ENCODE data around the gene NLGN4Y.

DNA sequence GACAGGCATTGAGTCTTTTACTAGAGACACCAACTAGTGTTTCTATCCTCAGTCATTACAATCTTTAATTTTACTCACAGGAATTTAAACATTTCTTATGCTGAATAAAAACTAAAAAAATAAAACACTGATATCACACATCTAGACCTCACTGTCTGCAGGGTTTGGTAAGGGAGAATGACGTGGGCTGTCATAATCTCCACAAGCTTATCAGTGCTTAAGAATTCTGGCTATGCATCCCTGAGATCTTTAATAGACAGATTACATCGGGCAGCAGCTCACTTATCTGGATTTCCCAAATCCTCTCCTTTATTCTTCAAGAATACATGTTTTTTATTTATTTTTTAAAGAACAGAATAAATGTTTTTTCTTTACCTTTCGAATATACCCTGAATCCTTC is 313.1 kb downstream of the NLGN4Y start:
- TF ChIP-seq, protein P1, sequence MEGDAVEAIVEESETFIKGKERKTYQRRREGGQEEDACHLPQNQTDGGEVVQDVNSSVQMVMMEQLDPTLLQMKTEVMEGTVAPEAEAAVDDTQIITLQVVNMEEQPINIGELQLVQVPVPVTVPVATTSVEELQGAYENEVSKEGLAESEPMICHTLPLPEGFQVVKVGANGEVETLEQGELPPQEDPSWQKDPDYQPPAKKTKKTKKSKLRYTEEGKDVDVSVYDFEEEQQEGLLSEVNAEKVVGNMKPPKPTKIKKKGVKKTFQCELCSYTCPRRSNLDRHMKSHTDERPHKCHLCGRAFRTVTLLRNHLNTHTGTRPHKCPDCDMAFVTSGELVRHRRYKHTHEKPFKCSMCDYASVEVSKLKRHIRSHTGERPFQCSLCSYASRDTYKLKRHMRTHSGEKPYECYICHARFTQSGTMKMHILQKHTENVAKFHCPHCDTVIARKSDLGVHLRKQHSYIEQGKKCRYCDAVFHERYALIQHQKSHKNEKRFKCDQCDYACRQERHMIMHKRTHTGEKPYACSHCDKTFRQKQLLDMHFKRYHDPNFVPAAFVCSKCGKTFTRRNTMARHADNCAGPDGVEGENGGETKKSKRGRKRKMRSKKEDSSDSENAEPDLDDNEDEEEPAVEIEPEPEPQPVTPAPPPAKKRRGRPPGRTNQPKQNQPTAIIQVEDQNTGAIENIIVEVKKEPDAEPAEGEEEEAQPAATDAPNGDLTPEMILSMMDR (IDR thresholded peaks at IDR 0.05 in 8 of 11, conservative IDR thresholded peaks at IDR 0.05 in 3 of 11): no peak
- TF ChIP-seq POLR2AphosphoS5 (IDR thresholded peaks at IDR 0.05) (no peak), POLR2A (IDR thresholded peaks at IDR 0.05) (no peak)
